Epithelial cell of esophagus (primary cell): ENCODE results near the gene ICAM1.

Experiments used
- DNase-seq: peaks from one replicate; pipeline ENCODE4 v3.0.0; 2010; ENCODE audit warnings: low read depth
- H3K4me3 ChIP-seq: 2 replicates; pipeline ENCODE4 v1.5.1; 2011; ENCODE audit warnings: mild to moderate bottlenecking, low read length, control low read depth
- CTCF ChIP-seq: IDR thresholded peaks from 2 replicates; pipeline ENCODE4 v1.5.1; 2011; ENCODE audit warnings: low read depth, mild to moderate bottlenecking, low read length, control low read depth, inconsistent platforms; ENCODE audit not compliant: insufficient read depth; ENCODE audit errors: missing control alignments

Gene ICAM1

GRCh38 chr19:10291554-10292205 lies 20.8 kb downstream of the ICAM1 start:
- DNase-seq = no peak
- TF ChIP-seq CTCF = no peak
- H3K4me3 ChIP-seq = peak overlapping the region; percentile 53

- H3K4me3 ChIP-seq = peak overlapping the region; percentile 53
- peak; percentile 85 for DNase-seq
- no peak for TF ChIP-seq CTCF
These were observed 21.4 kb downstream of the ICAM1 start for GRCh38 chr19:10292206-10292788.

GRCh38 chr19:10292789-10293636 lies 22.1 kb downstream of the ICAM1 start:
- H3K4me3 ChIP-seq = no peak overlapping the region
- no peak for DNase-seq
- TF ChIP-seq CTCF = no peak

- TF ChIP-seq CTCF = no peak
- H3K4me3 ChIP-seq = no peak overlapping the region
These were observed 22.9 kb downstream of the ICAM1 start for GRCh38 chr19:10293637-10294367.

GRCh38 chr19:10294368-10294697 lies 23.4 kb downstream of the ICAM1 start:
- no peak for TF ChIP-seq CTCF
- no peak overlapping the region for H3K4me3 ChIP-seq
- no peak for DNase-seq

More at GRCh38 chr19:10293637-10294367, 22.9 kb downstream of the ICAM1 start:
- DNase-seq = no peak

- H3K4me3 ChIP-seq = no peak overlapping the region
- TF ChIP-seq CTCF = no peak
- DNase-seq = no peak
These were observed 24.5 kb downstream of the ICAM1 start for GRCh38 chr19:10295305-10295846.
